ENCODE results near the gene PIGU. TPM values are rescaled to one million over a fixed set of nuclear protein-coding genes. Genes with fewer than 3 reads are reported as not detected.

PIGU gene, protein sequence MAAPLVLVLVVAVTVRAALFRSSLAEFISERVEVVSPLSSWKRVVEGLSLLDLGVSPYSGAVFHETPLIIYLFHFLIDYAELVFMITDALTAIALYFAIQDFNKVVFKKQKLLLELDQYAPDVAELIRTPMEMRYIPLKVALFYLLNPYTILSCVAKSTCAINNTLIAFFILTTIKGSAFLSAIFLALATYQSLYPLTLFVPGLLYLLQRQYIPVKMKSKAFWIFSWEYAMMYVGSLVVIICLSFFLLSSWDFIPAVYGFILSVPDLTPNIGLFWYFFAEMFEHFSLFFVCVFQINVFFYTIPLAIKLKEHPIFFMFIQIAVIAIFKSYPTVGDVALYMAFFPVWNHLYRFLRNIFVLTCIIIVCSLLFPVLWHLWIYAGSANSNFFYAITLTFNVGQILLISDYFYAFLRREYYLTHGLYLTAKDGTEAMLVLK
- 13.8 TPM for total RNA-seq

DNA sequence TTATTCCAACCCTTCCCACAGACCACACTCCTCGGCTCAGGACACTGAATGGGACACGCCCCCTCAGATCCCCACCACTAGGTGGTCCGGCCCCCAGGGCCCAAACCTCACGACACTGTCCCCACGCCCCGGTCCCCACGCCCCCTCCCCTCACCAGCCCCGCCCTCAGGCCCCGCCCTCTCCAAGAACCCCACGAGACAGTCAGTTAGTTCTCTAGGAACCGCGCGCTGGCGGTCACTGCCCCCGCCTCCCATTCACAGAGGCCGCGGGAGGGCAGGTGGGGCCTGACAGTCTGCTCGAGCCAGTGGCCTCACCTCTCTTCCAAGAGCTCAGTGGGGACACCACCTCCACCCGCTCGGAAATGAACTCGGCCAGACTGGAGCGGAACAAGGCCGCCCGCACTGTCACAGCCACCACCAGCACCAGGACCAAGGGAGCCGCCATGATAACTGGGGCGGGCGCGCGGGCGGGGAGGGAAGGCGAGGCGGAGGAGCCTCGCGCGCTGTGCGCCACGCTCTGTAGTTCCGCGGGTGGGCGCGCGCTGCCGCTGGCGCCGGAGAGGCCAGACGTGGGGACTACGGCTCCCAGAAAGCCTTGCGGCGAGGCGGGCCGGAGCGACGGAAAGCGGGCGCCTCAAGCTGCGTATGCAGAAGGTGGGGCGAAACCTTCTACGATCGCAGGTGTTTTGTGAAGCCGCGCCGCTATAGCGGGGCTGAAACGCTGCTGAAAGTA, at the start of gene PIGU:
PIGU (minus strand) TSS at position 451 of the 732 bp plus-strand sequence; CDS start at position 444, 7 bp downstream.

DNA sequence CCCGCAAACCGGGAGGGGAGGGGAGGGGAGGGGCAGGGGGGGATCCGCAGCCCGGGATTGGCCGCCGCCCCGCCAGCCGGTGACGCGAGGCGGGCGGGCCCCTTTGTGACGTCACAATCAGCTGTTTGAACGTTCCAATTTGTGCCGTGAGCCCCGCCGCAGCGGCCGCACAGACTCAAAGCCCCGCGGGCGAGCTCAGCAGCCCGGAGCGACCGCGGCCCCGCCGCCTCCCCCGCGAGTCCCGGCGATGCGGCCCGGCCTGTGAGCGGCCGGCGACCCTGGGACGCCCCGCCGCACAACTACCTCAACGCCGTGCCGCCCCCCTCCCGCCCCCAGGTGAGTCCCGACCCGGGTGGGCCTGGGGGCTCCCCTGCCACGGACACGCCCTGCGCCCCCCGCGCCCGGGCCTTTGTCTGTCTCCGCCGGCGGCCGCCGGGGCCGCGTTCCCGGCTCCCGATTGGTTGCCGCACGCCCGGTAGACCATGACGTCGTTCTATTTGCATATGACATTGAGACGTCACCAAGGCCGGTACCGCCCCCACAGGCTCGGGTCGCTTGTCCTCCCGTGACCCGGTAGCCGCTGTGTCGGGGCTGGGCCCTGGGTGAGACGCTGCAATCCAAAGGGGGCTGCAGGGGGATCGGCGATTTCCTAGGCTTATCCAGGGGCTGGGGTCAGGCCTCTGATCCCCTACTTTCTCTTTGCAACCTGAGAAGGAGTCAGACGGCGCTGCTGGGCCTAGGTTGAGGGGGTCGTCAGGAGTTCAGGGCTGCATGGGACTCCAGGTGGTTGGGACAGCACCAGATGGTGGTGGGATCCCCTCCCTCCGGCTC, 27.5 kb upstream of the PIGU start, which contains the start of gene TP53INP2:
TP53INP2 (plus strand) TSS at position 168 of the 831 bp plus-strand sequence. CDS start 4,396 bp downstream, outside the sequence.

DNA sequence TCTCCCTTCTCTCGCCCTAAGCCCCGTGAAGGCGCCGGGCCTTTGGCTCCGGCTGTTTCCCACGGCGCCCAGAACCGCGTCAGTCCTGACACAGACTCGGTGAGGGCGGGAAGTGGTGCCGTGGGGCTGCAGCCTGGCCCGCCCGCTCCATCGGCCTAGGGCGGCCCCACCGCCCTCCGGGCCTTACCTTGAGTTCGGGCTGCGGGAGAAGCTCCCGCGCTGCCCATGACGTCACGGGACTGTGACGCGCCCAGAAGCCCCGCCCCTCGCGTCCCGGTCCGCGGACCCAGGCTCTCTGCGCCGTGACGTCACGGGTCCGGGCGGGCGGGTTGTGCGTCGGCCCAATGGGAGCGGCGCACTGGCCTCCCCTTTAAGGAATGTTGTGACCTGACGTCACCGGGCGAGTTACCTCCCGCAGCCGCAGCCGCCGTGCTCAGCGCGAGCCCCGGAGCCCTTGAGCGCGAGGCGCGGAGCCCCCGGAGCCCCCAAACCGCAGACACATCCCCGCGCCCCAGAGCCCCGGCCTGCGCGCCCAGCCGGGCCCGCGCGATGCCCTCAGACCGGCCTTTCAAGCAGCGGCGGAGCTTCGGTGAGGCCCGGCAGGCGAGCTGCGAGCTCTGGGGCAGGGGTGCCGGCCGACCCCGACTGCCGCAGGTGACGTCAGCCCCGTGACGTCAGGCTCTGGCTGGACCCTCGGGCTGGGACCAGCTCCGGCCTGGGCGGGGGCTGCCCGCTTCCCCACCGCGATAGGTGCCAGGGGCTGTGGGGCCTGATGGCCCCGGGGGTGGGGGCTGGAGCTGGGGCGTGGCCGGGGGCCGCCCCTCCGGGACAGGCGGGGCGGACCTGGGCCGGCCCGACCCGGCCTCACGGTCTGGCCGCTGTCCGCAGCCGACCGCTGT, 118.3 kb downstream of the PIGU start, which contains the start of gene MAP1LC3A:
MAP1LC3A (plus strand) TSS at position 399 of the 899 bp plus-strand sequence; CDS start at position 550, 151 bp downstream.

DNA sequence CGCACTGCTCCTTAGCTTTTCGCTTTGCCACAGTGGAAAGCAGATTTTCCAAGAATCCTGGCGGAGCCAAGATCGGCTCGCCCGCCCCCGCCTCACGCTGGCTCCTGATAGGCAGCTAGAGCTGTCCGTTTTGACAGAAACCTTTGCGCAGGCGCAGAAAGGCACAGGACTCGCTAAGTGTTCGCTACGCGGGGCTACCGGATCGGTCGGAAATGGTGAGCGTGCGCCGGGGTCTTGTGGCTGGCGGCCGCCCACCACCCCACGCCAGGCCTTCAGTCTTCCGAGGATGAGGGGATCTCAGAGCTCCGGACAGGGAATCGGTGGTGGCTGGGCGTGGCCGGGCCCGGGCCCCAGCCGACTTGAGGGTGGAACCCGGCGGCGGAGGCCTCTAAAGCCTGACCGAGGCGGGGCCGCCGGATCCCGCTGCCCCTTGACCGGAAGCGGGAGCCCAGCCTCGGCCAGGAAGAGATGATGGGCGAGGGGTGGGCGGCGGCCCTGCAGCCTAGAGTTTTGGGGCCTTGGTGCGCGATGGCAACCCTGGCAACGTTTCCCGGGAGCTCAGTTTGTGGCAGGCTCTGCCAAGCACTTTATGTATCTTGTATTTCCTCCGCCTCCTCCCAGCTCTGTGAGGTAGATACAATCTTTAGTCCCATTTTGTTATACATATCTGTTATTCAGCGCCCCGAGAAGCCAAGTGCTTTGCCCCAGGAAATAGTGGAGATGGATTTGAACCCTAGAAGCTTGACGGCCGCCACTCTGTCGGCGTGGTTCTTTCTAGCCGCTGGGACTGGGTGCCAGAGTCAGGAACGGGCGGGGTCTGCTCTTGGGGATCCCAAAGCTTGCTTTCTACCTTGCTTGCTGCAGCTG, 160.4 kb downstream of the PIGU start, which contains the start of gene DYNLRB1:
DYNLRB1 (plus strand) TSS at position 176 of the 867 bp plus-strand sequence; CDS start at position 213, 37 bp downstream.

Small RNA genes lying within 50 kb of the gene (small RNA-seq; reads per million reads assigned to genes)
- gene AL118520.1 (ENCODE audit: low replicate concordance) (not detected), gene RF00019 (ENCODE audit: low replicate concordance) (not detected)

Other genes with a start within 250 kb of the PIGU start
- 72.3 TPM for gene DYNLRB1, start 160.7 kb downstream of the PIGU start, total RNA-seq
- 42.6 TPM for gene MAP1LC3A, start 118.4 kb downstream of the PIGU start, total RNA-seq
- 6.4 TPM for gene TP53INP2, start 27.3 kb upstream of the PIGU start, total RNA-seq
- gene NCOA6, start 148.6 kb upstream of the PIGU start, total RNA-seq: 18.3 TPM
- gene GGT7, start 195.8 kb upstream of the PIGU start, total RNA-seq: 25.2 TPM
- 38.5 TPM for gene ACSS2, start 199.5 kb upstream of the PIGU start, total RNA-seq